ENCODE measurements around the gene SERPINB3. TPM values are rescaled to one million over a fixed set of nuclear protein-coding genes. Genes with fewer than 3 reads are reported as not detected.
"Not testable (repeated sequence)": the region's sequence is repeated elsewhere in the genome, so short reads cannot be mapped to it uniquely, and the experiment has no call there.

SERPINB3 gene
- not detected for total RNA-seq

- H3K4me1 ChIP-seq; H3K27me3 ChIP-seq; intact Hi-C loops (cut with DNase I); H3K9me3 ChIP-seq; H3K36me3 ChIP-seq; H3K27ac ChIP-seq (replicated peaks in 1 of 4); H3K4me3 ChIP-seq; DNase-seq (ENCODE audit: extremely low spot score): not testable (repeated sequence)
- WGBS, result 100% methylated on average over 2 of the region's 3 CpGs
Measured at GRCh38 chr18:63661750-63662149, at the start of gene SERPINB3. Gene SERPINB3, minus strand, starts transcription at chr18:63661893. Its CDS starts 677 bp downstream, at chr18:63661216.

- H3K27ac ChIP-seq (replicated peaks in 1 of 4), result no peak overlapping the region
- intact Hi-C loops (cut with DNase I), result no loop called here
- no peak overlapping the region for H3K4me3 ChIP-seq
- no peaks in the 10 kb centered on the region for H3K27me3 ChIP-seq
- WGBS, result 57% methylated on average over 3 of the region's 3 CpGs
- H3K9me3 ChIP-seq, result peaks cover 0 to 4% (median under 1%) of the 10 kb centered on the region in 4 donors
- no peak for DNase-seq (ENCODE audit: extremely low spot score)
- H3K4me1 ChIP-seq, result no peaks in the 10 kb centered on the region
- no peaks in the 10 kb centered on the region for H3K36me3 ChIP-seq
- TF ChIP-seq, protein P1, sequence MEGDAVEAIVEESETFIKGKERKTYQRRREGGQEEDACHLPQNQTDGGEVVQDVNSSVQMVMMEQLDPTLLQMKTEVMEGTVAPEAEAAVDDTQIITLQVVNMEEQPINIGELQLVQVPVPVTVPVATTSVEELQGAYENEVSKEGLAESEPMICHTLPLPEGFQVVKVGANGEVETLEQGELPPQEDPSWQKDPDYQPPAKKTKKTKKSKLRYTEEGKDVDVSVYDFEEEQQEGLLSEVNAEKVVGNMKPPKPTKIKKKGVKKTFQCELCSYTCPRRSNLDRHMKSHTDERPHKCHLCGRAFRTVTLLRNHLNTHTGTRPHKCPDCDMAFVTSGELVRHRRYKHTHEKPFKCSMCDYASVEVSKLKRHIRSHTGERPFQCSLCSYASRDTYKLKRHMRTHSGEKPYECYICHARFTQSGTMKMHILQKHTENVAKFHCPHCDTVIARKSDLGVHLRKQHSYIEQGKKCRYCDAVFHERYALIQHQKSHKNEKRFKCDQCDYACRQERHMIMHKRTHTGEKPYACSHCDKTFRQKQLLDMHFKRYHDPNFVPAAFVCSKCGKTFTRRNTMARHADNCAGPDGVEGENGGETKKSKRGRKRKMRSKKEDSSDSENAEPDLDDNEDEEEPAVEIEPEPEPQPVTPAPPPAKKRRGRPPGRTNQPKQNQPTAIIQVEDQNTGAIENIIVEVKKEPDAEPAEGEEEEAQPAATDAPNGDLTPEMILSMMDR (IDR thresholded peaks at IDR 0.05), result no peak
- TF ChIP-seq POLR2A (IDR thresholded peaks at IDR 0.05; ENCODE audit: low read depth) (no peak), EP300 (IDR thresholded peaks at IDR 0.05) (no peak), POLR2AphosphoS5 (IDR thresholded peaks at IDR 0.05) (no peak)
Measured at GRCh38 chr18:63708650-63709049, 47.0 kb upstream of the SERPINB3 start.

- no peak overlapping the region for H3K4me3 ChIP-seq
- no peaks in the 10 kb centered on the region for H3K4me1 ChIP-seq
- H3K9me3 ChIP-seq, result no peaks in the 10 kb centered on the region
- TF ChIP-seq POLR2AphosphoS5 (IDR thresholded peaks at IDR 0.05), result no peak
- TF ChIP-seq, protein P1 (IDR thresholded peaks at IDR 0.05), result no peak
- no peak for TF ChIP-seq POLR2A (IDR thresholded peaks at IDR 0.05; ENCODE audit: low read depth)
- TF ChIP-seq EP300 (IDR thresholded peaks at IDR 0.05), result no peak
- intact Hi-C loops (cut with DNase I), result no loop called here
- WGBS, result 71% methylated on average over 1 of the region's 1 CpG
- no peak for DNase-seq (ENCODE audit: extremely low spot score)
- no peaks in the 10 kb centered on the region for H3K27me3 ChIP-seq
- H3K27ac ChIP-seq (replicated peaks in 1 of 4), result no peak overlapping the region
- no peaks in the 10 kb centered on the region for H3K36me3 ChIP-seq
Measured at GRCh38 chr18:63707816-63708215, 46.1 kb upstream of the SERPINB3 start.

GRCh38 chr18:63705401-63705800 lies 43.7 kb upstream of the SERPINB3 start:
- Histone ChIP-seq H3K4me3 (no peak overlapping the region), H3K9me3 (no peaks in the 10 kb centered on the region), H3K36me3 (no peaks in the 10 kb centered on the region), H3K27ac (replicated peaks in 1 of 4) (no peak overlapping the region), H3K27me3 (peaks cover 0 to 4% (median 0%) of the 10 kb centered on the region in 4 donors), H3K4me1 (no peaks in the 10 kb centered on the region)
- no peak for DNase-seq (ENCODE audit: extremely low spot score)
- TF ChIP-seq EP300 (IDR thresholded peaks at IDR 0.05) (no peak), POLR2A (IDR thresholded peaks at IDR 0.05; ENCODE audit: low read depth) (no peak), POLR2AphosphoS5 (IDR thresholded peaks at IDR 0.05) (no peak)
- TF ChIP-seq, protein P1 (IDR thresholded peaks at IDR 0.05), result no peak
- intact Hi-C loops (cut with DNase I), result no loop called here
- WGBS, result 72% methylated on average over 2 of the region's 2 CpGs

GRCh38 chr18:63702660-63703059 lies 41.0 kb upstream of the SERPINB3 start, which contains the start of gene SERPINB11:
Gene SERPINB11, plus strand, starts transcription at chr18:63702960. Its CDS starts 7,234 bp downstream, at chr18:63710194.
- TF ChIP-seq POLR2AphosphoS5 (IDR thresholded peaks at IDR 0.05) (no peak), EP300 (IDR thresholded peaks at IDR 0.05) (no peak), POLR2A (IDR thresholded peaks at IDR 0.05; ENCODE audit: low read depth) (no peak)
- TF ChIP-seq, protein P1 (IDR thresholded peaks at IDR 0.05), result no peak

More at GRCh38 chr18:63702660-63703059, 41.0 kb upstream of the SERPINB3 start, which contains the start of gene SERPINB11:
- H3K4me3 ChIP-seq, result no peak within 1 kb of the TSS
- no peak for DNase-seq (ENCODE audit: extremely low spot score)
- H3K4me1 ChIP-seq, result no peaks in the 10 kb centered on the region
- intact Hi-C loops (cut with DNase I), result no loop called here
- H3K27ac ChIP-seq (replicated peaks in 1 of 4), result no peak within 1 kb of the TSS
- WGBS, result 81% methylated on average over 2 of the region's 2 CpGs
- H3K27me3 ChIP-seq, result peaks cover 0 to 4% (median 0%) of the 10 kb centered on the region in 4 donors
- no peaks in the 10 kb centered on the region for H3K36me3 ChIP-seq
- H3K9me3 ChIP-seq, result no peaks in the 10 kb centered on the region
